Measurements from ENCODE around the gene IRF4.

DNA sequence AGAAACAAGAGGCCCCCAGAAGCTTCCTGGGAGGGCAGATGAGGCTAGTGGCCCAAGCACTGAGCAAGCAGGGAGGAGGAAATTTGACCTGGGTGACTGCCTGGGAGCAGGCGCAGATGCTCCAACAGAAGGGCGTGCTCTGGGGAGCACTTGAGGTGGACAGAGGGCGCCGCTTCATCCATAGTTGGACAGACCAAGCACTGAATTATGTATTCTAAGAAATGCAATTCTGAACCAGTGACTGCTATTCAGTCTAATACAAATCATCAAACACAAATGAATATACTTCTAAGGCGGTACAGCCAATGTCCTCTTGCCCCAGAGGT is 28.7 kb upstream of the IRF4 start:
- no peak for TF ChIP-seq CTCF (conservative IDR thresholded peaks at IDR 0.05; ENCODE audit: low read length)
- no peak for TF ChIP-seq EZH2phosphoT487 (IDR thresholded peaks at IDR 0.05; ENCODE audit: borderline replicate concordance)

Measured in Loucy (cell line).